Mammary epithelial cell (primary cell): ENCODE data around the gene SLC35B1.

Experiments
- EZH2 ChIP-seq: IDR thresholded peaks from 2 replicates; pipeline ENCODE4 v1.6.1; 2012; ENCODE audit warnings: low read length, inconsistent platforms, borderline replicate concordance
- TF ChIP-seq, protein P1 (sequence below), 2 donors: IDR thresholded peaks in 1 of 2; conservative IDR thresholded peaks in 1 of 2; 2 replicates each; pipeline ENCODE4 v1.5.1; 2011 to 2012; ENCODE audit warnings: inconsistent platforms in 2 of 2, low read length in 2 of 2, mild to moderate bottlenecking in 2 of 2, control low read depth in 1 of 2, low read depth in 1 of 2; ENCODE audit not compliant: insufficient read depth in 1 of 2; ENCODE audit errors: extremely low read depth in 1 of 2

GRCh38 chr17:49738456-49739163 is 30.8 kb upstream of the SLC35B1 start:
- TF ChIP-seq, protein P1, sequence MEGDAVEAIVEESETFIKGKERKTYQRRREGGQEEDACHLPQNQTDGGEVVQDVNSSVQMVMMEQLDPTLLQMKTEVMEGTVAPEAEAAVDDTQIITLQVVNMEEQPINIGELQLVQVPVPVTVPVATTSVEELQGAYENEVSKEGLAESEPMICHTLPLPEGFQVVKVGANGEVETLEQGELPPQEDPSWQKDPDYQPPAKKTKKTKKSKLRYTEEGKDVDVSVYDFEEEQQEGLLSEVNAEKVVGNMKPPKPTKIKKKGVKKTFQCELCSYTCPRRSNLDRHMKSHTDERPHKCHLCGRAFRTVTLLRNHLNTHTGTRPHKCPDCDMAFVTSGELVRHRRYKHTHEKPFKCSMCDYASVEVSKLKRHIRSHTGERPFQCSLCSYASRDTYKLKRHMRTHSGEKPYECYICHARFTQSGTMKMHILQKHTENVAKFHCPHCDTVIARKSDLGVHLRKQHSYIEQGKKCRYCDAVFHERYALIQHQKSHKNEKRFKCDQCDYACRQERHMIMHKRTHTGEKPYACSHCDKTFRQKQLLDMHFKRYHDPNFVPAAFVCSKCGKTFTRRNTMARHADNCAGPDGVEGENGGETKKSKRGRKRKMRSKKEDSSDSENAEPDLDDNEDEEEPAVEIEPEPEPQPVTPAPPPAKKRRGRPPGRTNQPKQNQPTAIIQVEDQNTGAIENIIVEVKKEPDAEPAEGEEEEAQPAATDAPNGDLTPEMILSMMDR (conservative IDR thresholded peaks at IDR 0.05 in 1 of 2, IDR thresholded peaks at IDR 0.05 in 1 of 2; ENCODE audit: extremely low read depth in 1 of 2, insufficient read depth in 1 of 2, low read depth in 1 of 2, low read length in 2 of 2), result no peak
- TF ChIP-seq EZH2, result no peak
